GM12864 (cell line): ENCODE data around the gene SLC41A1.
A peak's percentile ranks its signal among the peaks of the same experiment; 100 is the strongest.
"Not testable (repeated sequence)": the region's sequence is repeated elsewhere in the genome, so short reads cannot be mapped to it uniquely, and the experiment has no call there.

Experiments used
- DNase-seq: peaks from one replicate; pipeline ENCODE4 v3.0.0-alpha.2; 2011; ENCODE audit warnings: low read depth
- H3K4me3 ChIP-seq: 2 replicates; pipeline ENCODE4 v1.5.1; 2011; ENCODE audit warnings: mild to moderate bottlenecking, low read depth, low read length, control low read depth
- TF ChIP-seq, protein P1 (sequence below): IDR thresholded peaks from 2 replicates; pipeline ENCODE4 v1.5.1; 2011; ENCODE audit warnings: low read depth, mild to moderate bottlenecking, moderate library complexity, low read length, control low read depth, inconsistent platforms; ENCODE audit errors: missing control alignments

The SLC41A1 gene

DNA sequence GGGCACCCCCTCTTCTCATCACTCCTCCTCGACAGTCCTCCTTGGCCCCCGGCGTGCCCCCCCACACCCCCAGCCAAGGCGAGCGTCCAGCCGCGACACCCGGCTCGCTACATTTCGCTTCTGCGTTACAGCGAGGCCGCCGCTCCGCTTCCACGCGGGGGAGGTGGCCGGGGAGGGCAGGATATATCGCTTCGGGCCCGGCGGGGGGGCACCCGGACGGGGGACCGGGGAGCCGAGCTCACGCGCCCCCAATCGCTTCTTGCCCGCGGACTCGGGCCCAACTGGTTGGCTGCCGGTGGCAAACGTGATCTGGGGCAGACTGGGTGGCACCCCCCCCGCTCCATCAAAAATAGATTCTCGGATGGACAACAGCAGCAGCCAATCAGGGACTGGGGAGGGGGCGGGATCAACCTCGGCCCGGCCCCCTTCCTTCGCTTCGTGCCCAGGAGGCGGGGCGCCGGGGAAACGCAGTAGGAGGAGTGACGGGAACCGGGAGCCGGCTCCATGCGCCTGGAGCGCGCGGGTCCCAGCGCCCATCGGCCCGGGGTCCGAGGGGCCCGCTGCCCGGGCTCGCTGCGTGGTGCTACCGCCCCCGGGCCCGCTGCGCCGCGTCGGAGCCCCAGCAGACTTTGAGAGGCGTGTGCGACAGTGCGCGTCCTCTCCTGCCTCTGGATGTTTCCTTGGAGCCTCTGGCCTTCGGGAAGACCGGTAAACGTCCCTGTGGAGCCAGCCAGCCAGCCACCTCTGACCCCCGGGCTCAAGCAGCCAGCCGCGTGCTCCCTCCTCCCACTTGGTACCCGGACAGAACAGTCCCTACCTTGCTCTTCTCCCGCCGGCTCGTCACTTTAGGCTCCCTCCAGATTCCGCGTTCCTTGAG, at the start of gene SLC41A1:
Gene SLC41A1 (minus strand): TSS at position 321 of the 877 bp plus-strand sequence. CDS start 2,757 bp downstream, outside the sequence.
- TF ChIP-seq, protein P1, sequence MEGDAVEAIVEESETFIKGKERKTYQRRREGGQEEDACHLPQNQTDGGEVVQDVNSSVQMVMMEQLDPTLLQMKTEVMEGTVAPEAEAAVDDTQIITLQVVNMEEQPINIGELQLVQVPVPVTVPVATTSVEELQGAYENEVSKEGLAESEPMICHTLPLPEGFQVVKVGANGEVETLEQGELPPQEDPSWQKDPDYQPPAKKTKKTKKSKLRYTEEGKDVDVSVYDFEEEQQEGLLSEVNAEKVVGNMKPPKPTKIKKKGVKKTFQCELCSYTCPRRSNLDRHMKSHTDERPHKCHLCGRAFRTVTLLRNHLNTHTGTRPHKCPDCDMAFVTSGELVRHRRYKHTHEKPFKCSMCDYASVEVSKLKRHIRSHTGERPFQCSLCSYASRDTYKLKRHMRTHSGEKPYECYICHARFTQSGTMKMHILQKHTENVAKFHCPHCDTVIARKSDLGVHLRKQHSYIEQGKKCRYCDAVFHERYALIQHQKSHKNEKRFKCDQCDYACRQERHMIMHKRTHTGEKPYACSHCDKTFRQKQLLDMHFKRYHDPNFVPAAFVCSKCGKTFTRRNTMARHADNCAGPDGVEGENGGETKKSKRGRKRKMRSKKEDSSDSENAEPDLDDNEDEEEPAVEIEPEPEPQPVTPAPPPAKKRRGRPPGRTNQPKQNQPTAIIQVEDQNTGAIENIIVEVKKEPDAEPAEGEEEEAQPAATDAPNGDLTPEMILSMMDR, result no peak
- H3K4me3 ChIP-seq, result peak within 1 kb of the TSS; percentile 58
- peak; percentile 41 for DNase-seq

DNA sequence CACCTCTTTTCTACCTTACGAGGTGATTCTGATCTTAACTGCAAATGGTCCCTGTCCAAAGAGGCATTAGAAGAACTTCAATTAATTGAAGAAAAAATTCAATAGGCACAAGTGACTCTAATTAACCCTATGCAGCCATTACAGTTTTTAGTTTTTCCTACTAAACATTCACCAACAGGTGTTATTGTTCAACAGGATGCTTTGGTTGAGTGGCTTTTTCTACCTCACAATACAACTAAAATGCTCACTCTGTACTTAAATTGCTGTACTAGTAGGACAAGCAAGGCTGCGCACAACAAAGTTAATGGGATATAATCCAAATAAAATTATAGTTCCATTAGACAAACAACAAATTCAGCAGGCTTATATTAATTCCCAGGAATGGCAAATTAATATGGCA, 48.5 kb upstream of the SLC41A1 start:
- H3K4me3 ChIP-seq, result no peak overlapping the region
- TF ChIP-seq, protein P1, result no peak

DNA sequence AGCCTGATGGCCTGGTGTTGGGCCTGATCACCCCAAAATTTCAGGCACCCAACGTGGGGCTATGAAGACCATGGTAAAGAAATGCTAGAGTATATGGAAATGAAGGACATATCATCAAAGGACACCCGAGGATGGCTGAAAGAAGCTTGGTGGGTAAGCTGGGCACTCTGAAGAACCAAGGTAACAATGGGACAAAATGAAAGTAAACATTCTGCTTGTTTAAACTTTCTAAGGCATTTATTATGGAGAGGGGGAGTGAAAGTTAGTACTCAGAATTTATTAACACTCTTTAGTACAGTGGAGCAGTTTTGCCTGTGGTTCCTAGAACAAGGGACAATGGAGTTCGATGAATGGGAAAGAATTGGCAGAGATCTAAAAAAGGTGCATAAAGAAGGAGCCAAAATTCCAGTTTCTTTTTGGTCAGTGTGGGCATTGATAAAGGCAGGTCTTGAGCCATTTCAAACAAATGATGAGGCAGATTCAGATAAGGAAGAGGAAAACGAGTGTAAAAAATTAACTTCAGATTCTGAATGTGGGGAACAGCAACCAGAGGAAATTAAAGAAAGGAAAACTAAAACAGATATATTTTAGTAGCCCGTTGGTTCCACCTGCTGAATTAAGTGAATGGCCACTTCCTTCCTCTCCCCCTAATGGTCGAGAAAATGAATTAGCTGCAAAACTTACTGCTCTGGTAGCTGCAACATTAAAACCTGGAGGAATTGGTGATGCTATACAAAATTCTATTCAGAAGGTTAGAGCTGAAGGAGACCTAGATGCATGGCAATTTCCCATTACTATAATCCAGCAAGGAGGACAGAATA, 45.4 kb upstream of the SLC41A1 start:
- DNase-seq, result no peak
- TF ChIP-seq, protein P1, result peak; percentile 10
- H3K4me3 ChIP-seq, result no peak overlapping the region

More for the DNA sequence above, 48.5 kb upstream of the SLC41A1 start:
- DNase-seq, result no peak

DNA sequence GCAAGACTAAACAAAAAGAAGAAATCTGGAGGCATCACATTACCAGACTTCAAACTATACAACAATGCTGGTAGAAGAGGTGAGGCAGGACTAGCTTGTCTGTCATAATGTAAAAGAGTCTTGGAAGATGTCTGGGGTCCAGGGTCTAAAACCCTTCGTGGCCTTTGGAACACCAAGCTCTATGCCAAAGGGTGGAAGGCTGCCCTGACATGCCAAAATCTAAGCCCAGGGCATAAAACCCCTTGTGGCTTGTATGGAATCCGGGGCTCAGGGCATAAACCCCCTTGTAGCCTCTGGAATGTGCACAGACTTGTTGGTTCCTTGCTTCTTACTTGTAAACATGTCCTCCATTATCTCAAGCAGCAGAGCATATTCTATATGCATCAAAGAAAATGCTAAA, 44.5 kb upstream of the SLC41A1 start:
- not testable (repeated sequence) for H3K4me3 ChIP-seq, DNase-seq

DNA sequence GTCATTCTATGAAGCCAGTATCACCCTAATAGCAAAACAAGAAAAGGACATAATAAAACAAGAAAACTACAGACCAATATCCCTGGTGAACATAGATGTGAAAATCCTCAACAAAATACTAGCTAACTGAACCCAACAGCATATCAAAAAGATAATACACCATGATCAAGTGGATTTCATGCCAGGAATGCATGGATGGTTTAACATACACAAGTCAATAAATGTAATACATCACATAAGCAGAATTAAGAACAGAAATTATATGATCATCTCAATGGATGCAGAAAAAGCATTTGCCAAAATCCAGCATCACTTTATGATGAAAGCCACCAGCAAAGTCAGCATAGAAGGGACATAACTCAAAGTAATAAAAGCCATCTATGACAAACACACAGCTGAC, 43.4 kb upstream of the SLC41A1 start:
- no peak overlapping the region for H3K4me3 ChIP-seq
- no peak for DNase-seq
- TF ChIP-seq, protein P1, result no peak

DNA sequence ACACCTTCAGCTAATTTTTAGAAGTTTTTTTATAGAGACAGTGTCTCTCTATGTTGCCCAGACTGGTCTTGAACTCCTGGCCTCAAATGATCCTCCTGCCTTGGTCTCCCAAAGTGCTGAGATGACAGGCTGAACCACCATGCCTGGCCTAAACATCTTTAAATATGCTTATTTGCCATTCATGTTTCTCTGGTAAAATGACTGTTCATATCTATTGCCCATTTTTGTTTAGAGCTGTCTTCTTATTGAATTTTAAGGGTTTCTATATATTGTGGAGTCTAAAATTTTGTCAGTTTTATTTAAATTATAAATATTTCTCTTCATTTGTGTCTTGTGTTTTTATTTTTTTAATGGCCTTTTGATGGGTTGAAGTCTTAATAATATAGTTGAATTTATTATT, 40.0 kb upstream of the SLC41A1 start:
- TF ChIP-seq, protein P1, result no peak
- DNase-seq, result no peak
- no peak overlapping the region for H3K4me3 ChIP-seq

DNA sequence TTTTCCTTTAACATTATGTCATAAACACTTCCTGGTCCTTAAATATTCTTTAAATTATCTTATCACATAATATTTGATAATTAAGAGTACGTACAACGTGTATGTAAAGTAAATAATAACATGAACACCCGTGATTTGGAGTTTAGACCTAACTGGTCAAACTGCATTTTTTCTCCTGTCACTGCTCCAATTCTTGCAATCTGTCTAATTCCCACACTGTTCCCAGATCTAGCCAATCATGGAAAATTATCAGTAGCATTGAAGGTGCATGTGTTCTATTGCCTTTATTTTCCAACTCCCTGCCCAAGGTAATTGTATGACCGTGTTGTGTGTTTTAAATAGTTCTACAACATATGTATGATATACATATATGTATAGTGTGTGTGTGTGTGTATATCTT, 39.0 kb upstream of the SLC41A1 start:
- no peak for DNase-seq
- no peak overlapping the region for H3K4me3 ChIP-seq
- TF ChIP-seq, protein P1, result no peak
